OCI-M1 (cell line): ENCODE measurements around the gene CBX2.
A peak's percentile ranks its signal among the peaks of the same experiment; 100 is the strongest.

Experiments
- DNase-seq: peaks from one replicate; lab custom pipeline; 2025; lab: John Stamatoyannopoulos, UW

CBX2 gene

GRCh38 chr17:79777894-79778503, at the start of gene CBX2:
TSS of gene CBX2 (plus strand) at chr17:79778148. CDS start at chr17:79778236, 88 bp downstream.
- peak; percentile 77 for DNase-seq

GRCh38 chr17:79728169-79728907, 49.6 kb upstream of the CBX2 start:
- peak; percentile 86 for DNase-seq

- DNase-seq = no peak
Observed at GRCh38 chr17:79728908-79729471, 49.0 kb upstream of the CBX2 start.

- no peak for DNase-seq
Observed at GRCh38 chr17:79729761-79730160, 48.2 kb upstream of the CBX2 start.

GRCh38 chr17:79730437-79730768, 47.5 kb upstream of the CBX2 start:
- no peak for DNase-seq

- DNase-seq = no peak
Observed at GRCh38 chr17:79730769-79731483, 47.0 kb upstream of the CBX2 start, which contains the start of gene ENPP7. TSS of gene ENPP7 (plus strand) at chr17:79730943. CDS start at chr17:79731140, 197 bp downstream.

GRCh38 chr17:79732254-79732653, 45.7 kb upstream of the CBX2 start:
- no peak for DNase-seq

GRCh38 chr17:79732804-79733691, 44.9 kb upstream of the CBX2 start:
- DNase-seq = peak; percentile 45

- no peak for DNase-seq
Observed at GRCh38 chr17:79733692-79734070, 44.3 kb upstream of the CBX2 start.

GRCh38 chr17:79735096-79735495, 42.9 kb upstream of the CBX2 start:
- no peak for DNase-seq

GRCh38 chr17:79737046-79737921, 40.7 kb upstream of the CBX2 start:
- DNase-seq = no peak

GRCh38 chr17:79737922-79738578, 39.9 kb upstream of the CBX2 start:
- DNase-seq = no peak

- DNase-seq = no peak
Observed at GRCh38 chr17:79738643-79739042, 39.3 kb upstream of the CBX2 start.

- DNase-seq = no peak
Observed at GRCh38 chr17:79739148-79740062, 38.5 kb upstream of the CBX2 start.

- DNase-seq = peak; percentile 37
Observed at GRCh38 chr17:79740413-79740812, 37.5 kb upstream of the CBX2 start.

GRCh38 chr17:79741401-79741750, 36.6 kb upstream of the CBX2 start:
- no peak for DNase-seq

- peak; percentile 77 for DNase-seq
Observed at GRCh38 chr17:79741751-79742588, 36.0 kb upstream of the CBX2 start.

GRCh38 chr17:79742589-79742918, 35.4 kb upstream of the CBX2 start:
- DNase-seq = no peak
